IMR-90 (cell line): ENCODE measurements around the gene CUL3. TPM values are rescaled to one million over a fixed set of nuclear protein-coding genes. Genes with fewer than 3 reads are reported as not detected.
A peak's percentile ranks its signal among the peaks of the same experiment; 100 is the strongest.

Experiments
- ATAC-seq: fragments of 200-7000 bp; cut with Tn5 transposase; 2 replicates; pipeline ENCODE4 v1.9.1; 2020; ENCODE audit warnings: low read depth, mild to moderate bottlenecking, moderate library complexity
- BruUV-seq: library from RNA; stranded (reverse); fragments of 400-500 nt; replicated peaks from 2 replicates; lab custom pipeline; 2021; lab: Mats Ljungman, UMichigan
- CTCF ChIA-PET: fragments of 300-600 bp; formaldehyde crosslinking; extraction: SDS; loops from one replicate; lab custom pipeline; 2021; ENCODE audit warnings: antibody characterized with exemption; lab: Yijun Ruan, JAX
- POLR2A ChIA-PET: fragments of 300-600 bp; sonication (Branson Sonifier 250); formaldehyde crosslinking; loops from one replicate; lab custom pipeline; 2022; ENCODE audit warnings: antibody characterized with exemption; ENCODE audit not compliant: unreplicated experiment; lab: Charles Lee
- DNase-seq: peaks from one replicate; pipeline ENCODE4 v3.0.0; 2013
- H2AFZ ChIP-seq: replicated peaks from 2 replicates; pipeline ENCODE3; 2013; ENCODE audit warnings: low read length, mild to moderate bottlenecking; ENCODE audit not compliant: poor library complexity
- H2AK5ac ChIP-seq: 2 replicates; pipeline ENCODE4 v1.6.1; 2013; ENCODE audit warnings: low read depth, low read length, inconsistent platforms
- H2AK9ac ChIP-seq: replicated peaks from 2 replicates; pipeline ENCODE3; 2013; ENCODE audit warnings: mild to moderate bottlenecking, low read depth, low read length, moderate library complexity; ENCODE audit not compliant: poor library complexity
- H2BK120ac ChIP-seq: 2 replicates; pipeline ENCODE4 v1.6.1; 2013; ENCODE audit warnings: low read depth, low read length, inconsistent platforms
- H2BK15ac ChIP-seq: 3 replicates; pipeline ENCODE4 v1.6.1; 2013; ENCODE audit warnings: low read depth, low read length, inconsistent platforms
- H2BK20ac ChIP-seq: 2 replicates; pipeline ENCODE4 v1.6.1; 2013; ENCODE audit warnings: low read depth, mild to moderate bottlenecking, inconsistent platforms, low read length, moderate library complexity
- H2BK5ac ChIP-seq: 2 replicates; pipeline ENCODE4 v1.6.1; 2013; ENCODE audit warnings: mild to moderate bottlenecking, low read depth, low read length, inconsistent platforms; ENCODE audit not compliant: poor library complexity, severe bottlenecking
- H3K14ac ChIP-seq: replicated peaks from 2 replicates; pipeline ENCODE4 v1.6.1; 2013; ENCODE audit warnings: low read depth, low read length, inconsistent platforms
- H3K18ac ChIP-seq: 2 replicates; pipeline ENCODE4 v1.6.1; 2013; ENCODE audit warnings: low read depth, low read length, control low read depth
- H3K23ac ChIP-seq: 2 replicates; pipeline ENCODE4 v1.6.1; 2013; ENCODE audit warnings: low read depth, low read length, inconsistent platforms
- H3K27ac ChIP-seq: 2 replicates; pipeline ENCODE4 v1.5.1; 2013; ENCODE audit warnings: mild to moderate bottlenecking, control low read depth, low read length; ENCODE audit not compliant: insufficient read depth
- H3K27me3 ChIP-seq: 2 replicates; pipeline ENCODE4 v1.6.1; 2013; ENCODE audit warnings: low read length; ENCODE audit not compliant: control insufficient read depth, insufficient read depth
- H3K36me3 ChIP-seq: 2 replicates; pipeline ENCODE4 v1.6.1; 2013; ENCODE audit warnings: low read length, mixed read lengths; ENCODE audit not compliant: control insufficient read depth, insufficient read depth
- H3K4ac ChIP-seq: 2 replicates; pipeline ENCODE4 v1.6.1; 2013; ENCODE audit warnings: low read depth, low read length, inconsistent platforms
- H3K4me1 ChIP-seq: 2 replicates; pipeline ENCODE4 v1.6.1; 2013; ENCODE audit warnings: low read length, mixed read lengths; ENCODE audit not compliant: control insufficient read depth, insufficient read depth
- H3K4me2 ChIP-seq: 2 replicates; pipeline ENCODE4 v1.6.1; 2013; ENCODE audit warnings: low read depth, mild to moderate bottlenecking, control low read depth, low read length, moderate library complexity
- H3K4me3 ChIP-seq: 2 replicates; pipeline ENCODE4 v1.5.1; 2013; ENCODE audit warnings: low read depth, mild to moderate bottlenecking, control low read depth, low read length, moderate library complexity; ENCODE audit not compliant: insufficient read depth
- H3K56ac ChIP-seq: 2 replicates; pipeline ENCODE4 v1.6.1; 2013; ENCODE audit warnings: low read length, inconsistent platforms; ENCODE audit not compliant: insufficient read depth; ENCODE audit errors: extremely low read depth
- H3K79me1 ChIP-seq, 2 experiments: 2 replicates each; pipeline ENCODE4 v1.6.1; 2013; ENCODE audit warnings: low read length in 2 of 2, inconsistent platforms in 1 of 2, low read depth in 1 of 2
- H3K9ac ChIP-seq: 2 replicates; pipeline ENCODE4 v1.6.1; 2013; ENCODE audit warnings: low read depth, low read length, control low read depth
- H3K9me1 ChIP-seq: 2 replicates; pipeline ENCODE4 v1.6.1; 2013; ENCODE audit warnings: low read length, inconsistent platforms; ENCODE audit not compliant: insufficient read depth
- H3K9me3 ChIP-seq: 2 replicates; pipeline ENCODE4 v1.6.1; 2013; ENCODE audit warnings: low read length; ENCODE audit not compliant: control insufficient read depth, insufficient read depth
- H4K20me1 ChIP-seq: 2 replicates; pipeline ENCODE4 v1.6.1; 2013; ENCODE audit warnings: low read length, inconsistent platforms; ENCODE audit not compliant: insufficient read depth
- H4K5ac ChIP-seq: 2 replicates; pipeline ENCODE4 v1.6.1; 2013; ENCODE audit warnings: mild to moderate bottlenecking, low read depth, low read length, control low read depth
- H4K8ac ChIP-seq, 2 experiments: 2 replicates each; pipeline ENCODE4 v1.6.1; 2013; ENCODE audit warnings: low read depth in 2 of 2, low read length in 2 of 2, control low read depth in 1 of 2, inconsistent platforms in 1 of 2
- H4K91ac ChIP-seq: 2 replicates; pipeline ENCODE4 v1.6.1; 2013; ENCODE audit warnings: low read depth, low read length, inconsistent platforms; ENCODE audit not compliant: insufficient read depth
- CEBPB ChIP-seq: IDR thresholded peaks from 2 replicates; pipeline ENCODE4 v1.6.1; 2012; ENCODE audit warnings: low read depth, low read length, improper control_type of control experiment
- CHD1 ChIP-seq: IDR thresholded peaks from 2 replicates; pipeline ENCODE4 v1.6.1; 2012; ENCODE audit warnings: low read depth, low read length, improper control_type of control experiment
- CTCF ChIP-seq: conservative IDR thresholded peaks from 2 replicates; pipeline ENCODE4 v1.5.1; 2012; ENCODE audit warnings: mild to moderate bottlenecking, low read depth, low read length, improper control_type of control experiment
- MAZ ChIP-seq: IDR thresholded peaks from 2 replicates; pipeline ENCODE4 v1.6.1; 2012; ENCODE audit warnings: low read depth, mild to moderate bottlenecking, low read length, improper control_type of control experiment, moderate library complexity, borderline replicate concordance
- MXI1 ChIP-seq: IDR thresholded peaks from 2 replicates; pipeline ENCODE4 v1.6.1; 2012; ENCODE audit warnings: low read depth, mild to moderate bottlenecking, low read length, moderate library complexity, borderline replicate concordance
- POLR2A ChIP-seq: IDR thresholded peaks from 2 replicates; pipeline ENCODE4 v1.6.1; 2012; ENCODE audit warnings: mild to moderate bottlenecking, low read depth, low read length
- SMC3 ChIP-seq: fragments of 150-350 bp; IDR thresholded peaks from 2 replicates; pipeline ENCODE4 v1.6.1; 2016; ENCODE audit warnings: low read depth, mild to moderate bottlenecking, antibody characterized with exemption, low read length, moderate library complexity
- USF2 ChIP-seq: fragments of 150-350 bp; IDR thresholded peaks from 2 replicates; pipeline ENCODE4 v1.6.1; 2017; ENCODE audit warnings: mild to moderate bottlenecking, antibody characterized with exemption, low read length, low read depth
- WGBS, 2 experiments: methylation state at CpG; one replicate each; pipeline versions ENCODE4 v1.1.5 to v1.1.7; 2013; ENCODE audit warnings: missing lambda C conversion rate in 2 of 2; ENCODE audit not compliant: insufficient read length in 1 of 2; ENCODE audit errors: extremely low coverage in 2 of 2; 5-methylcytosine and 5-hydroxymethylcytosine counted together
- dilution Hi-C: fragments of 300-500 bp; cut with HindIII; formaldehyde crosslinking; loops from one replicate; pipeline ENCODE4 v1.14.3; 2018; ENCODE audit warnings: low sequenced_read_pairs; ENCODE audit not compliant: unreplicated experiment
- in situ Hi-C: fragments of 300-500 bp; cut with MboI; formaldehyde crosslinking; loops from 3 replicates; pipeline ENCODE4 v1.14.3; 2019; ENCODE audit warnings: low sequenced_read_pairs, inconsistent platforms, mixed read lengths
- intact Hi-C: fragments of 100-400 bp; cut with micrococcal nuclease; formaldehyde crosslinking; loops from 2 replicates; pipeline ENCODE4 v1.10.0; 2022
- polyA plus RNA-seq, 3 experiments: library from polyadenylated mRNA; depleted of rRNA; stranded (reverse); fragments of >200 nt; gene quantifications; 2 replicates each; pipeline ENCODE4 v1.2.3, GENCODE V29; 2012; ENCODE audit warnings: low replicate concordance in 1 of 3
- total RNA-seq: library from RNA; depleted of rRNA; stranded (reverse); fragments of >200 nt; gene quantifications from 2 replicates; pipeline ENCODE4 v1.2.3, GENCODE V29; 2012
- TF ChIP-seq, protein P1 (sequence below): fragments of 150-350 bp; IDR thresholded peaks from 2 replicates; pipeline ENCODE4 v1.6.1; 2016; ENCODE audit warnings: low read depth, mild to moderate bottlenecking, low read length, moderate library complexity, borderline replicate concordance

Gene CUL3
- total and polyA plus RNA-seq, 2 of the 4 experiments (the other 2 are of a cell fraction) = 33.7 to 45.7 TPM

DNA sequence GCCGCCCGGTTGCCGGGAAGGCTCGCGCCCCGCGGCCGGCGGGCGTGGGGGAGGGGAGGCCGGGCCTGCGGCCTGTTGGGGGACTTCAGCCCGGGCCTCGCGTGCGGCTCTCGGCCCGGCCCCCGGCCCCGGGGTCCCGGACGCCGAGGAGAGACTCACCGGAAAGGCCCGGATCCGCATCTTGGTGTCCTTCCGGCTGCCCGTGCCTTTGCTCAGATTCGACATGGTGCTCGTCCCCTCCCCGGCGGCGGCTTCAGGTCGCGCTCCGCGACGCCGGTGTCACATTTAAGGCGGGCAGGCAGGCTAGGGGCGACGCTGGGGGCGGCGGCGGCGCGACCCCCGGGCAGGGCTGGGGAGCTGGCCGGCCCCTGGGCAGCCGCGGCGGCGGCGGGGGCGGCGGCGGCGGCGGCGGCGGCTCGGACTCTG, 365 bp downstream of the CUL3 start:
- WGBS, 2 experiments = 0% methylated on average over 18 of the region's 62 CpGs; no CpG with 5 or more reads in 1 of the 2 experiments
- Histone ChIP-seq H2BK20ac (no peak overlapping the region), H3K18ac (no peak overlapping the region; the same call in 1 of the 2 replicates), H3K9me3 (no peaks in the 10 kb centered on the region), H4K20me1 (peaks cover 43% of the 10 kb centered on the region), H2BK5ac (peak overlapping the region; percentile 92), H3K9me1 (peaks cover 6% of the 10 kb centered on the region; the same call in 1 of the 2 replicates), H3K23ac (no peak overlapping the region), H3K4me2 (no peak overlapping the region), H2BK120ac (no peak overlapping the region), H3K9ac (peak overlapping the region; percentile 84), H3K56ac (no peak overlapping the region), H3K27me3 (no peaks in the 10 kb centered on the region), H2AFZ (peak overlapping the region; percentile 89), H3K79me1 (peaks cover 0 to 16% of the 10 kb centered on the region in 2 experiments; a peak in 1 of 4 replicates), H4K91ac (0 out of 2 replicates have a peak overlapping the region, but pooled peaks have one; percentile 44), H3K4ac (peak overlapping the region; percentile 27; the same call in 1 of the 2 replicates), H3K14ac (0 out of 2 replicates have a peak overlapping the region, but pooled peaks have one; percentile 8), H3K36me3 (no peaks in the 10 kb centered on the region), H2AK5ac (0 out of 2 replicates have a peak overlapping the region, but pooled peaks have one; percentile 21), H4K8ac (no peak overlapping the region), H2BK15ac (no peak overlapping the region), H3K4me1 (peaks cover 4% of the 10 kb centered on the region; the same call in 1 of the 2 replicates), H3K4me3 (peak overlapping the region; percentile 70), H2AK9ac (peak overlapping the region; percentile 96), H3K27ac (peak overlapping the region; percentile 90), H4K5ac (no peak overlapping the region)
- BruUV-seq = no TSS peak
- intact Hi-C loops = loop anchor here (2.0 to 5.0 kb wide), 3 partner anchors 100 to 418 kb away; no protein-coding TSS in a partner anchor
- dilution Hi-C loops = no loop called here
- ATAC-seq (peak; percentile 12), DNase-seq (no peak)
- no peak for TF ChIP-seq CTCF
- TF ChIP-seq, protein P1, sequence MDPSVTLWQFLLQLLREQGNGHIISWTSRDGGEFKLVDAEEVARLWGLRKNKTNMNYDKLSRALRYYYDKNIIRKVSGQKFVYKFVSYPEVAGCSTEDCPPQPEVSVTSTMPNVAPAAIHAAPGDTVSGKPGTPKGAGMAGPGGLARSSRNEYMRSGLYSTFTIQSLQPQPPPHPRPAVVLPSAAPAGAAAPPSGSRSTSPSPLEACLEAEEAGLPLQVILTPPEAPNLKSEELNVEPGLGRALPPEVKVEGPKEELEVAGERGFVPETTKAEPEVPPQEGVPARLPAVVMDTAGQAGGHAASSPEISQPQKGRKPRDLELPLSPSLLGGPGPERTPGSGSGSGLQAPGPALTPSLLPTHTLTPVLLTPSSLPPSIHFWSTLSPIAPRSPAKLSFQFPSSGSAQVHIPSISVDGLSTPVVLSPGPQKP = no peak
- TF ChIP-seq POLR2A = no peak
- no peak for TF ChIP-seq USF2
- TF ChIP-seq MXI1 = no peak
- no peak for TF ChIP-seq CHD1
- no peak for TF ChIP-seq SMC3
- no peak for TF ChIP-seq CEBPB
- TF ChIP-seq MAZ = no peak; the same call in 1 of the 2 replicates
- POLR2A ChIA-PET = interaction anchor here (0.6 to 1.0 kb wide), 2 partner anchors 14 to 61 kb away, joined by 4 read pairs; no protein-coding TSS in a partner anchor
- CTCF ChIA-PET = no interaction called here
- in situ Hi-C loops = no loop called here
